Mammary epithelial cell (primary cell): Measurements from ENCODE around the gene KRTDAP.

ENCODE experiments used
- CTCF ChIP-seq, 2 donors: IDR thresholded peaks in 1 of 2; conservative IDR thresholded peaks in 1 of 2; 2 replicates each; pipeline ENCODE4 v1.5.1; 2011 to 2012; ENCODE audit warnings: inconsistent platforms in 2 of 2, low read length in 2 of 2, mild to moderate bottlenecking in 2 of 2, control low read depth in 1 of 2, low read depth in 1 of 2; ENCODE audit not compliant: insufficient read depth in 1 of 2; ENCODE audit errors: extremely low read depth in 1 of 2
- EZH2 ChIP-seq: IDR thresholded peaks from 2 replicates; pipeline ENCODE4 v1.6.1; 2012; ENCODE audit warnings: low read length, inconsistent platforms, borderline replicate concordance

GRCh38 chr19:35524181-35524837, 34.0 kb upstream of the KRTDAP start:
- TF ChIP-seq CTCF (conservative IDR thresholded peaks at IDR 0.05 in 1 of 2, IDR thresholded peaks at IDR 0.05 in 1 of 2; ENCODE audit: extremely low read depth in 1 of 2, insufficient read depth in 1 of 2, low read depth in 1 of 2, low read length in 2 of 2) (no peak), EZH2 (no peak)
